ENCODE results near the gene ABCC3. TPM values are rescaled to one million over a fixed set of nuclear protein-coding genes. Genes with fewer than 3 reads are reported as not detected.
A peak's percentile ranks its signal among the peaks of the same experiment; 100 is the strongest.

The ABCC3 gene
- total RNA-seq, 1 experiment from 2014 or later, result not detected

DNA sequence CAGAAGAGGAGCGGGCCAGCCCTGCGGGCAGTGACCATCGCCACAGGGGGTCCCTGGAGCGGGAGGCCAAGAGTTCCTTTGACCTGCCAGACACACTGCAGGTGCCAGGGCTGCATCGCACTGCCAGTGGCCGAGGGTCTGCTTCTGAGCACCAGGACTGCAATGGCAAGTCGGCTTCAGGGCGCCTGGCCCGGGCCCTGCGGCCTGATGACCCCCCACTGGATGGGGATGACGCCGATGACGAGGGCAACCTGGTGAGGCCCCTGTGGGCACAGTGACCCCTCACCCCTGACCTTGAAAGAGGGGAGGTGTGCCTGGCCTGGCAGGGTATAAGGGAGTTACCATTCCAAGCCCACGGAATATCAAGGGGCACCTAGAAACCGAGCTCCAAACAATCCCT, 35.1 kb upstream of the ABCC3 start:
- in situ Hi-C loops (cut with HindIII; ENCODE audit: low pct_unique_long_range_greater_than_20kb, low sequenced_read_pairs), result no loop called here
- DNase-seq (ENCODE audit: low read depth, low spot score), result no peak

DNA sequence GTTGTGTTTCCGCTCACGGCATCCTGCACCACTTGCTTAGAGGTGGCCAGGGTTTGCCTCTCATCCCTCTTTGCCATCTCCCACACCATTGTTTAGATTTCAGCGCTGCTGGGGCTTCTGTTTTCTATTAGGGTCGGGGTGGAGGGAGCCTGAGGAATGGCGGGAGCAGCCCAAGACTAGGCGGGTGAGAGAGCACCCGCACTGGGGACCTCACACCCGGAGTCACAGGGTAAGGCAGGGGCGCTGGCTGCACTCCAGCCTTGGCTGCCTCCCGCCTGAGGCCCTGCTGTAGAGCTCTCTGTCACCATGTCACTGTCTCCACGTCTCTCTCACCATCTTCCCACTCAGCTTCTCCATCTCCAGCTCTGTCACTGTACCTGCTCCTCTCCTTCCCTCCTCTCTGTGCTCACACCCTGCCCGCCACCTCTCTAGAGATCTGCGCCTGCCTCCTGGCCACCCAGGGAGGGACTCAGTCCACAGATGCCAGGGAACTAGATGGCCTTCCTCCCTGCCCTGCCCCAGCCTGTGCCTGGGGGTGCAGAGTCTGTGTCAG, 32.8 kb upstream of the ABCC3 start:
- in situ Hi-C loops (cut with HindIII; ENCODE audit: low pct_unique_long_range_greater_than_20kb, low sequenced_read_pairs), result no loop called here
- DNase-seq (ENCODE audit: low read depth, low spot score), result no peak

DNA sequence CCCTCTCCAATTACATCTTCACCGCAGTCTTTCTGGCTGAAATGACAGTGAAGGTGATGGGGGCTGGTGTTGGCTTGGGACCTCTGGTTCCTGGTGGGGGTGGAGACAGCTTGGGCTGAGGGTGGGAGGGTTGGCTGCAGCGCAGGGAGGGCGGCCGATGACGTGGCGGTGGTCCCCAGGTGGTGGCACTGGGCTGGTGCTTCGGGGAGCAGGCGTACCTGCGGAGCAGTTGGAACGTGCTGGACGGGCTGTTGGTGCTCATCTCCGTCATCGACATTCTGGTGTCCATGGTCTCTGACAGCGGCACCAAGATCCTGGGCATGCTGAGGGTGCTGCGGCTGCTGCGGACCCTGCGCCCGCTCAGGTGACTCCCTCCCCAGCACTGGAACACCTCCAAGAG, 31.8 kb upstream of the ABCC3 start:
- in situ Hi-C loops (cut with HindIII; ENCODE audit: low pct_unique_long_range_greater_than_20kb, low sequenced_read_pairs), result no loop called here
- DNase-seq (ENCODE audit: low read depth, low spot score), result no peak

- in situ Hi-C loops (cut with HindIII; ENCODE audit: low pct_unique_long_range_greater_than_20kb, low sequenced_read_pairs), result no loop called here
- peak; percentile 30 for DNase-seq (ENCODE audit: low read depth, low spot score)
Measured at GRCh38 chr17:50603340-50603739, 31.3 kb upstream of the ABCC3 start.

- DNase-seq (ENCODE audit: low read depth, low spot score), result no peak
- in situ Hi-C loops (cut with HindIII; ENCODE audit: low pct_unique_long_range_greater_than_20kb, low sequenced_read_pairs), result no loop called here
Measured at GRCh38 chr17:50604513-50604912, 30.2 kb upstream of the ABCC3 start.

DNA sequence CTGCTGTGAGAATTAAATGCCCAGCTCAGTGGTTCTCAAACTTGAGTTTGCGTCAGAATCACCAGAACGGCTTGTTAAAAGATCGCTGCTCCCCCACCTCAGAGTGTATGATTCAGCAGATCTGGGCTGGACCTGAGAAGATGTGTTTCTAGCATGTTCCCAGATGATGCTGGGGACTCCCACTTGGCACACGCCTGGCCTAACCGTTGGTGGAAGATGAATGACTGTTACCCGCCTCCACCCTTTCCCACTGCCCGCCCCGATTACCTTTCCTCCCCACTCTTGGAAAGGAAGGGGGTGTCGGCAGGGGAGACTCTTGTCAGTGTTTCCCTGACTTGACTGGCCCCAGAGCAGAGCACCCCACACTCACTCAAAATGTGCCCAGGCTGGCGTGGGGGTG, 29.3 kb upstream of the ABCC3 start:
- in situ Hi-C loops (cut with HindIII; ENCODE audit: low pct_unique_long_range_greater_than_20kb, low sequenced_read_pairs), result no loop called here
- no peak for DNase-seq (ENCODE audit: low read depth, low spot score)

DNA sequence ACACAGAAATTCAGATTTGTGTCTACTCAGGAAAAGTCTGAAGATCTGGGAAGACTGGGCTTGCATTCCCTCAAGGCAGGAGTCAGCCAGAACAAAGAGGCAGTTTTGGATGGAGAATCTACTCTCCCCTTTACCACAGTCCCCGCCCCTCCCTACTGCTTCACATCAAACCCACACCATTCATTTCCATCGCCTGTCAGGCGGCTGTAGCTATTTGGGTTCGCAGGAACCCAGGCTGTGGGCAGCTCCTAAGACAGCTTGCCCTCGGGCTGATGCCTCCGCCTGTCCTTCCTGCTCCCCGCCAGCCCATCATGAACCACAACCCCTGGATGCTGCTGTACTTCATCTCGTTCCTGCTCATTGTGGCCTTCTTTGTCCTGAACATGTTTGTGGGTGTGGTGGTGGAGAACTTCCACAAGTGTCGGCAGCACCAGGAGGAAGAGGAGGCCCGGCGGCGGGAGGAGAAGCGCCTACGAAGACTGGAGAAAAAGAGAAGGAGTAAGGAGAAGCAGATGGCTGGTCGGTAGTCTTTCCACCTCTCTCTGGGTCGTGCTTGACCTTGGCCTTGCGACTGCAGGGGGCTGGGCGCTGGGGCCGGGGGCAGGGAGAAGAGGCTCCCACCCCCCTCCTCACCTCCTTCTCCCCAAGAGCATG, 27.0 kb upstream of the ABCC3 start:
- no peak for DNase-seq (ENCODE audit: low read depth, low spot score)
- in situ Hi-C loops (cut with HindIII; ENCODE audit: low pct_unique_long_range_greater_than_20kb, low sequenced_read_pairs), result no loop called here

DNA sequence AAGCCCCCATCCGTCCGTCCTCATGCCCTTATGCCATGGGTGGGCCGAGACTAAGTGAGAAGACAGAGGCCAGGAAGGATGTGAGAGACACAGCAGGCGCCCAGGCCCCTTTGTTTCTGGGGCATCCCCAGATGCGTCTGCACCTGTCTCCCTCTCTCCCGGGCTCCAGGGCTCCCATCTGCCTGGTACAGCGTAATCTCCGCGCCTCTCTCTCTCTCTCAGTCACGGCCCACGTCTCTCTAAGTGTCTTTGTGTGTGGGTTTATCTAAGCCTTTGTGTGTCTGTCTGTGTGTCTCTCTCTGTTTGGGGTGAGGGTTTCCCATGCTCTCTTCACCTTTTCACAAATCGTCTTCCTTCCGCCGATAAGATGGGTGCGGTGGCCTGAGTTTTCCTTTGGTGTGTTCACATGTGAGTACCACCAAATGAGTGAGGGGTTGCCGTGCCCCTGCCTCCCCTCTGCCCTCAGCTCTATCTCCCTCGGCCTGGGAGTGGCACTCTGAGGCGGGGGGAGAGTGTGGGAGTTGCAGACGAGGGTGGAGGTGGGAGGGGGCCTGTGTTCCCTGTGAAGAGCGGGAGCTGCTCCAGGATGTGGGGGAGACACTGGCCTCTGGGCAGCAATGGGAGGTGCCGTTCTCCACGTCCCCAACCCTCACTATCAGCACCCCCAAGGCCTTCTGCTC, 25.8 kb upstream of the ABCC3 start:
- DNase-seq (ENCODE audit: low read depth, low spot score), result no peak
- in situ Hi-C loops (cut with HindIII; ENCODE audit: low pct_unique_long_range_greater_than_20kb, low sequenced_read_pairs), result no loop called here

GRCh38 chr17:50609380-50610074, 25.2 kb upstream of the ABCC3 start:
- in situ Hi-C loops (cut with HindIII; ENCODE audit: low pct_unique_long_range_greater_than_20kb, low sequenced_read_pairs), result no loop called here
- no peak for DNase-seq (ENCODE audit: low read depth, low spot score)

DNA sequence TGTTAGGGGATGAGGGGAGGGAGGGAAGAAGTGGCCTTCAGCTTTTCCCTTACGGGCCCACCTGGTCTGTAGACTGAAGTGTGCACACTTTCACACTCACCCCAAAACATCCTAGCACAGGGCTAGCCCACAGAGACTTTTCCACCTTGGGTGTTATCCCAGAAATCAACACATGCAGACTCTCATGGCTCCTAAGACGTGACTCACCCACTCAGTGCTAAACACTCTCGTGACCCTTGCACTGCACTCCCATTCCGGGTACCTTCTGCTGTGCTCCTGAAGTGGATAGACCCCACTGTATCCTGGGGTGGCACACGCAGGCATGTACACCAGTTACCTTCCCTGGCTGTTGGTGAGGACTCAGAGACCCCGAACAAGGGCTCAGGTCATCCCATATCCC, 23.0 kb upstream of the ABCC3 start:
- in situ Hi-C loops (cut with HindIII; ENCODE audit: low pct_unique_long_range_greater_than_20kb, low sequenced_read_pairs), result no loop called here

DNA sequence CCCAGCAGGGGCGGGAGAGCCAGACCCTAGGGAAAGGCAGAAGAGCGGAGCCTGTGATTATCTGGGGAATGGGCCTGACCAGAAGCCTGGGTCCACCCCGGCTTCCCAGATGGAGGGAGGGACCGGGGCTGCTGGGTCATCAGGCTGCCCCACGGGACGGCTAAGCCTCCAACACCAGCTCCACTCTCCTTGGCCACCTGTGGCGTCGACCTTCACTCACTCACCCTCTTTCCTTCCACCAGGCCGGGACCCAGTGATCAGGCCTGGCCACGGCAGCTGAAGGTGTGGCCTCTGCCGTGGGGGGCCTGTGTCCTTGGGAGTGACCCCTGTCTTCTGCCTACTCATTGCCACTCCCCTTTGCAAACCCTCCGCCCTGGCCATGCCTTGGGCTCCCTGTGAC, 22.4 kb upstream of the ABCC3 start:
- in situ Hi-C loops (cut with HindIII; ENCODE audit: low pct_unique_long_range_greater_than_20kb, low sequenced_read_pairs), result no loop called here
- DNase-seq (ENCODE audit: low read depth, low spot score), result no peak

More for the DNA sequence above, 23.0 kb upstream of the ABCC3 start:
- DNase-seq (ENCODE audit: low read depth, low spot score), result no peak

GRCh38 chr17:50613007-50613992, 21.4 kb upstream of the ABCC3 start:
- in situ Hi-C loops (cut with HindIII; ENCODE audit: low pct_unique_long_range_greater_than_20kb, low sequenced_read_pairs), result no loop called here
- DNase-seq (ENCODE audit: low read depth, low spot score), result peak; percentile 9

GRCh38 chr17:50614471-50615051, 20.1 kb upstream of the ABCC3 start:
- in situ Hi-C loops (cut with HindIII; ENCODE audit: low pct_unique_long_range_greater_than_20kb, low sequenced_read_pairs), result no loop called here
- no peak for DNase-seq (ENCODE audit: low read depth, low spot score)

DNA sequence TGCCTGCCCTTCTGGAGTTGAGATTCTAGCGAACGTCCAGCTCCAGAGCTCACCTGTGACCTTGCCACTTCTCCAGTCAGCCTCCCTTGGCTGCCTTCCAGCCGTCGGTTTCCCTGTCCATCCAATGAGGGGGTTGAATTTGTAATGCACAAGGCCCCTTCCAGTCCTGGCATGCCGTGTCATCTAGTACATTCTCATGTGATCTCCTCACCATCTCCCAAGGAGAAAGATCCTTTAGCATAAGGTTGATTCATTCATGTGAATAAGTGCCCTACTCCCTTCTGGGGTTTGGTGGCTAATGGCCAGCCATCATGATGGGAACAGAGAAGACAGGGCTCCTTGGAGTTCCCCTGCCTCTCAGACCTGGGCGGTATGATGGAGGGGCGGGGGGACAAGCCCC, 18.9 kb upstream of the ABCC3 start:
- in situ Hi-C loops (cut with HindIII; ENCODE audit: low pct_unique_long_range_greater_than_20kb, low sequenced_read_pairs), result no loop called here
- DNase-seq (ENCODE audit: low read depth, low spot score), result no peak

DNA sequence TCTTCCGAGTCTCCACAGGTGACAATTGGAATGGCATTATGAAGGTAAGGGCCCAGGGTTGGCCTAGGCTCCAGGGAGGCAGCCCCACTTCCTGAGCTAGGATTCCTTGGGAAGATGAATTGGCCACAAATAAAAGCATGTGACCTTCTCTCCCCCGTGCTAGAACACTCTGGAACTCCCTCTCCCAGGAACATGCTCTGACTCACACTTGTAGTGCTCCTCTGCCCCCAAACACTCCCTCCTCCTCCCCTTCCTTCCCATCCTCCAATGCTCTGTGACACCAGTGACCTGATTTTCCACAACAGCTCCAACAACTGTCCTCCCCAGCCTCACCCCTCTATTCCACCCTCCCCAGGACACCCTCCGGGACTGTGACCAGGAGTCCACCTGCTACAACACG, 16.4 kb upstream of the ABCC3 start:
- DNase-seq (ENCODE audit: low read depth, low spot score), result no peak
- in situ Hi-C loops (cut with HindIII; ENCODE audit: low pct_unique_long_range_greater_than_20kb, low sequenced_read_pairs), result no loop called here

DNA sequence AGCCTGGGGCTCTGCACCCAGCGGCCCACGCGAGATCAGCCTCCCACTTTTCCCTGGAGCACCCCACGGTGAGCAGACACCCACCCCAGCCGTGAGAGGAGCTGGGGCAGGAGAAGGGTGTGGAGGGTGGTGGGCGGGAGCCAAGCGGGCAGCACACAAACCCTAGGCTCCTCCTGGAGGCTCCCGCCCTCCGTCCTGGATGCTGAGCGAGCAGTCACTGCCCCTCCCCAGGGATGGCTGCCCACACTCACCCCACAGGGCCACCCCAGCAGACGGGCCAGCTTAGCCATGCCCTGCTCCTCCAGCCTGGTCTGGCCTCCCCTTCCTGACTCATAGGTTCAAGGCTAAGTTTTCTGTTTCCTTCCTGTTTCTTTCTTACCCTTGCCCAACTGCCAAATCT, 15.7 kb upstream of the ABCC3 start:
- no peak for DNase-seq (ENCODE audit: low read depth, low spot score)
- in situ Hi-C loops (cut with HindIII; ENCODE audit: low pct_unique_long_range_greater_than_20kb, low sequenced_read_pairs), result no loop called here

DNA sequence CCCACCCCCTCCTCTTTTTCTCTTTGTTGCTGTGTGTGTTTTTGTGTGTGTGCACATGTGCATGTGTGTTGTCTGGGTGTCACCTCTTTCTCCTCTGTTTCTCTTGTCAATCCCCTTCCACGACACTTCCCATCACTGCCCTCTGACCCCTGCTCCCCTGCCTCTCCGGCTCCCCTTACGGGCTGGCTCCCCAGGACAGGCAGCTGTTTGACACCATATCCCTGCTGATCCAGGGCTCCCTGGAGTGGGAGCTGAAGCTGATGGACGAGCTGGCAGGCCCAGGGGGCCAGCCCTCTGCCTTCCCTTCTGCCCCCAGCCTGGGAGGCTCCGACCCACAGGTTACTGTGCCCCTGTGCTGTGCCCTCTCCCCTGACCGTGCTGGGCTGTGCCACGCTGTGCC, 15.2 kb upstream of the ABCC3 start:
- in situ Hi-C loops (cut with HindIII; ENCODE audit: low pct_unique_long_range_greater_than_20kb, low sequenced_read_pairs), result no loop called here
- no peak for DNase-seq (ENCODE audit: low read depth, low spot score)

Measured in SK-MEL-5 (cell line).